Measurements from ENCODE around the gene GDA. TPM values are rescaled to one million over a fixed set of nuclear protein-coding genes. Genes with fewer than 3 reads are reported as not detected.

Gene GDA
- total RNA-seq, 1 experiment from 2014 or later: 3.6 TPM

DNA sequence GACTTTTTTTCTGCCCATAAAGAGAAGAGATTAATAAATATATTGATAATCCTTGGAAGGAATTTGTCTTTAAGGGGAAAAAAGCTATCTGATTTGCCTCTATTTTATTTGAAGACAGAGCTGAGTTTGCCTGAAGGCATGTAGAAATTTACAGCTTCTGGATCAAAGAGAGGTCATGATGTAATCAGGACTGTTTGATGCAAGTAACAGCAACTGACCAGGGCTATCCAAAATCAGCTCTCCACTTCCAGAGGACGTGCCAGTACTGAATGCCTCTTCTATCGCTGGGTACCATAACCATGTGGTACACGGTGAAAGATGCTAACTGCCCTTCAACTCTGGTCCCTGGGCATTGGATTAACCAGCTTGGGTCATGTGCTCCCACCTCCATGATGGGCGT lies 125.2 kb downstream of the GDA start:
- no peak overlapping the region for H3K23ac ChIP-seq (ENCODE audit: insufficient read length, low read depth, low read length)
- H4K20me1 ChIP-seq (ENCODE audit: control insufficient read depth, insufficient read depth, insufficient read length): no peaks in the 10 kb centered on the region
- Mint-ChIP-seq H3K4me1 (no peaks in the 10 kb centered on the region), H3K27ac (no peak overlapping the region), H3K27me3 (ENCODE audit: low read depth) (peaks cover 2% of the 10 kb centered on the region; the same call in 1 of the 2 replicates), H3K4me3 (no peak overlapping the region), H3K36me3 (ENCODE audit: insufficient read depth in 1 of 3, low read depth in 3 of 3) (no peaks in the 10 kb centered on the region), H3K9me3 (no peaks in the 10 kb centered on the region; a peak in 2 of 5 replicates)
- no peak overlapping the region for H3K4me2 ChIP-seq (ENCODE audit: insufficient read depth, insufficient read length, low read length)
- H3K56ac ChIP-seq (ENCODE audit: insufficient read length, low read depth, low read length): no peak overlapping the region
- no peak for DNase-seq
- H3K4ac ChIP-seq (ENCODE audit: low read depth, low read length): no peak overlapping the region
- H4K8ac ChIP-seq (replicated peaks; ENCODE audit: insufficient read length, low read depth, low read length): no peak overlapping the region
- no peak overlapping the region for H2BK120ac ChIP-seq (ENCODE audit: low read depth, low read length, poor library complexity, severe bottlenecking)
- H3T11ph ChIP-seq (ENCODE audit: low read length): no peak overlapping the region
- no peak overlapping the region for H2AFZ ChIP-seq (ENCODE audit: low read length)
- WGBS (ENCODE audit: extremely low coverage, insufficient read length, low lambda C conversion rate): no CpG with 5 or more reads among the region's 4 CpGs
- H4K91ac ChIP-seq (ENCODE audit: insufficient read length, low read depth, low read length): no peak overlapping the region
- H3K9me3 ChIP-seq (ENCODE audit: control insufficient read depth, low read depth, low read length): no peaks in the 10 kb centered on the region
- no peak overlapping the region for H4K5ac ChIP-seq (ENCODE audit: insufficient read length, low read depth, low read length)
- H3K23me2 ChIP-seq (ENCODE audit: insufficient read length, low read depth, low read length, poor library complexity, severe bottlenecking): no peaks in the 10 kb centered on the region
- TF ChIP-seq, protein P1, sequence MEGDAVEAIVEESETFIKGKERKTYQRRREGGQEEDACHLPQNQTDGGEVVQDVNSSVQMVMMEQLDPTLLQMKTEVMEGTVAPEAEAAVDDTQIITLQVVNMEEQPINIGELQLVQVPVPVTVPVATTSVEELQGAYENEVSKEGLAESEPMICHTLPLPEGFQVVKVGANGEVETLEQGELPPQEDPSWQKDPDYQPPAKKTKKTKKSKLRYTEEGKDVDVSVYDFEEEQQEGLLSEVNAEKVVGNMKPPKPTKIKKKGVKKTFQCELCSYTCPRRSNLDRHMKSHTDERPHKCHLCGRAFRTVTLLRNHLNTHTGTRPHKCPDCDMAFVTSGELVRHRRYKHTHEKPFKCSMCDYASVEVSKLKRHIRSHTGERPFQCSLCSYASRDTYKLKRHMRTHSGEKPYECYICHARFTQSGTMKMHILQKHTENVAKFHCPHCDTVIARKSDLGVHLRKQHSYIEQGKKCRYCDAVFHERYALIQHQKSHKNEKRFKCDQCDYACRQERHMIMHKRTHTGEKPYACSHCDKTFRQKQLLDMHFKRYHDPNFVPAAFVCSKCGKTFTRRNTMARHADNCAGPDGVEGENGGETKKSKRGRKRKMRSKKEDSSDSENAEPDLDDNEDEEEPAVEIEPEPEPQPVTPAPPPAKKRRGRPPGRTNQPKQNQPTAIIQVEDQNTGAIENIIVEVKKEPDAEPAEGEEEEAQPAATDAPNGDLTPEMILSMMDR (conservative IDR thresholded peaks at IDR 0.05): no peak
- no peaks in the 10 kb centered on the region for H3K27me3 ChIP-seq (ENCODE audit: insufficient read depth, low read length)
- no peak overlapping the region for H2BK5ac ChIP-seq (ENCODE audit: insufficient read length, low read length)
- H3K9ac ChIP-seq (ENCODE audit: extremely low read depth, insufficient read length, low read length): no peak overlapping the region
- no peak overlapping the region for H3K27ac ChIP-seq (ENCODE audit: insufficient read length, low read depth, low read length)
- no peak overlapping the region for H3K18ac ChIP-seq (ENCODE audit: insufficient read length, low read depth, low read length)
- H2BK12ac ChIP-seq (ENCODE audit: insufficient read length, low read depth, low read length): no peak overlapping the region
- no peak overlapping the region for H2AK5ac ChIP-seq (ENCODE audit: insufficient read length, low read length)
- H2BK15ac ChIP-seq (ENCODE audit: low read depth, low read length): no peak overlapping the region
- H3K79me1 ChIP-seq (ENCODE audit: insufficient read depth, low read depth, low read length, poor library complexity, severe bottlenecking): no peaks in the 10 kb centered on the region
- H3K4me1 ChIP-seq (ENCODE audit: insufficient read depth, low read length): no peaks in the 10 kb centered on the region
- H2BK20ac ChIP-seq (ENCODE audit: low read depth, low read length, poor library complexity, severe bottlenecking): no peak overlapping the region
- H3K79me2 ChIP-seq (ENCODE audit: insufficient read depth, low read length): no peaks in the 10 kb centered on the region
- no peak overlapping the region for H3K14ac ChIP-seq (ENCODE audit: insufficient read depth, low read length)

All from H9 (cell line).